Mesothelial cell of epicardium (in vitro differentiated cells): ENCODE results near the gene DIS3L2. TPM values are rescaled to one million over a fixed set of nuclear protein-coding genes. Genes with fewer than 3 reads are reported as not detected.

ENCODE experiments used
- DNase-seq, 2 experiments: peaks; one replicate each; pipeline ENCODE4 v3.0.0; 2021; ENCODE audit warnings: low spot score in 2 of 2; ENCODE audit not compliant: unreplicated experiment in 2 of 2
- H3K27ac Mint-ChIP-seq: 2 replicates; pipeline ENCODE4 v1.8.0; 2021; ENCODE audit warnings: mixed read lengths
- H3K27me3 Mint-ChIP-seq: 2 replicates; pipeline ENCODE4 v1.8.0; 2021; ENCODE audit warnings: low read depth, mixed read lengths
- H3K36me3 Mint-ChIP-seq: 2 replicates; pipeline ENCODE4 v1.8.0; 2021; ENCODE audit warnings: mixed read lengths
- H3K4me1 Mint-ChIP-seq: 2 replicates; pipeline ENCODE4 v1.8.0; 2021; ENCODE audit warnings: mixed read lengths
- H3K4me3 Mint-ChIP-seq: 2 replicates; pipeline ENCODE4 v1.8.0; 2021; ENCODE audit warnings: mild to moderate bottlenecking, moderate library complexity, mixed read lengths
- H3K9me3 Mint-ChIP-seq: 2 replicates; pipeline ENCODE4 v1.8.0; 2021; ENCODE audit warnings: mixed read lengths
- total RNA-seq: library from RNA; stranded (reverse); gene quantifications from 3 replicates; pipeline ENCODE4 v1.2.1, GENCODE V29; 2021
- TF ChIP-seq, protein P1 (sequence below): fragments of 200-600 bp; sonication (generic); IDR thresholded peaks from one replicate; pipeline ENCODE4 v1.5.0; 2021; ENCODE audit warnings: antibody characterized with exemption; ENCODE audit not compliant: unreplicated experiment

Gene DIS3L2
- total RNA-seq, 1 donor from 2014 or later = 74.4 TPM

DNA sequence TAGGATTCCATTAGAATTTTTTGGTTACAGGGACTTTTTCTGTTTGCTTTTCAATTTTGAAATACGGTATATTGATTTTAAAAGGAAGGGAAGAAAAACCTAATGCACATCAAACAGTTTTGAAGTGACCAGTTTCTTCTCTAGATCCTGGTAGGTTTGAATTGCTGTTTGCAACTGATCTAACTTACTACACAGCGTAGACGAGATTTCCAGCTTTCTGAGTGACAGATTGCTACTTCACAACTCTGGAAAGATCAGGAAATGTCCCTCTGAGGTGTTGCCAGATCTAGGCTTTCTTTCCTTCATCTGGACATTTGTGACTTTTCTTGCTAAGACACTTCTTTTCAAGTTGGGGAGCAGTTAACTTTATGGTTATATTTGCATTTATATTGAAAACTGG is 112.2 kb downstream of the DIS3L2 start:
- DNase-seq = no peak
- no peak overlapping the region for H3K4me3 Mint-ChIP-seq
- H3K4me1 Mint-ChIP-seq = peaks cover 7% of the 10 kb centered on the region
- no peaks in the 10 kb centered on the region for H3K36me3 Mint-ChIP-seq
- no peaks in the 10 kb centered on the region for H3K27me3 Mint-ChIP-seq
- no peaks in the 10 kb centered on the region for H3K9me3 Mint-ChIP-seq
- TF ChIP-seq, protein P1, sequence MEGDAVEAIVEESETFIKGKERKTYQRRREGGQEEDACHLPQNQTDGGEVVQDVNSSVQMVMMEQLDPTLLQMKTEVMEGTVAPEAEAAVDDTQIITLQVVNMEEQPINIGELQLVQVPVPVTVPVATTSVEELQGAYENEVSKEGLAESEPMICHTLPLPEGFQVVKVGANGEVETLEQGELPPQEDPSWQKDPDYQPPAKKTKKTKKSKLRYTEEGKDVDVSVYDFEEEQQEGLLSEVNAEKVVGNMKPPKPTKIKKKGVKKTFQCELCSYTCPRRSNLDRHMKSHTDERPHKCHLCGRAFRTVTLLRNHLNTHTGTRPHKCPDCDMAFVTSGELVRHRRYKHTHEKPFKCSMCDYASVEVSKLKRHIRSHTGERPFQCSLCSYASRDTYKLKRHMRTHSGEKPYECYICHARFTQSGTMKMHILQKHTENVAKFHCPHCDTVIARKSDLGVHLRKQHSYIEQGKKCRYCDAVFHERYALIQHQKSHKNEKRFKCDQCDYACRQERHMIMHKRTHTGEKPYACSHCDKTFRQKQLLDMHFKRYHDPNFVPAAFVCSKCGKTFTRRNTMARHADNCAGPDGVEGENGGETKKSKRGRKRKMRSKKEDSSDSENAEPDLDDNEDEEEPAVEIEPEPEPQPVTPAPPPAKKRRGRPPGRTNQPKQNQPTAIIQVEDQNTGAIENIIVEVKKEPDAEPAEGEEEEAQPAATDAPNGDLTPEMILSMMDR = no peak
- H3K27ac Mint-ChIP-seq = no peak overlapping the region

DNA sequence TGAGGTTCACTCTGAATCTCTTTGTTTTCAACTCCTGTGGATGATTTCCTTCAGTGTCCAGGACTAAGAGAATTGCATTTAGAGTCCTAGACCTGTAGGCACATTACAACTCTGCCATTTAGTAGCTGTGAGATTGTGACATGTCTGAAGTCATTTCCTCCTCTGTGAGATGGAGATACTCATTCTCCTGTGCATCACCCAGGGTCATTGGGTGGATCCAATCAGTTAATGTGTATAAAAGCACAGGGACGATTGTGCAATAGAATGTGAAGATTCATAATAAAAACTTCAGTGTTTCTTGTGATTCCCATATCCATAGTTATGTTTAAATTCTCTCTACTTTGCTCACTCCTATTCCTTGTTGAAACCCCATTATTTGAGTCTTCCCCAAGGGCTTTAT is 113.6 kb downstream of the DIS3L2 start:
- DNase-seq = no peak
- Mint-ChIP-seq H3K27me3 (no peaks in the 10 kb centered on the region), H3K27ac (no peak overlapping the region), H3K4me1 (peaks cover 8% of the 10 kb centered on the region), H3K36me3 (peaks cover 4% of the 10 kb centered on the region), H3K9me3 (no peaks in the 10 kb centered on the region), H3K4me3 (no peak overlapping the region)
- TF ChIP-seq, protein P1 = no peak

DNA sequence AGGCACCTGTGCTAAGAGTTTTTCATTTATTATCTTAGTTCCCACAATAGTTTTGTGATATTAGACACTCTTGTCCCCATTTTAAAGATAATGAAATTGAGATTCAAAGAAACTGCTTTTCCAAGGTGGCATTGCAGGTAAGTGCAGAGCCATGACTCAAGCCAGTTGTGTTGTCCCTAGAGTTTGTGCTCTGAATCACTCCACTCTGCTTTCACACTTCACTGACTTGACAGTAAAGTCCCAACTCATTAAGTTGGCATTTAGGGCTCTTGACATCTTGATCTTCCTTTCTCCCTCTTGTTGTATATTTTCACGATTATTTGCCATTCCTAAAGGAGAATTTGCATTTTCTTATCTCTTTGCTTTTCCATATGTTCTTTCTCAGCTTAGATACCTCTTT is 114.3 kb downstream of the DIS3L2 start:
- Mint-ChIP-seq H3K27me3 (no peaks in the 10 kb centered on the region), H3K36me3 (peaks cover 4% of the 10 kb centered on the region), H3K9me3 (no peaks in the 10 kb centered on the region), H3K4me3 (no peak overlapping the region), H3K4me1 (peaks cover 8% of the 10 kb centered on the region), H3K27ac (no peak overlapping the region)
- TF ChIP-seq, protein P1 = no peak
- DNase-seq = no peak

DNA sequence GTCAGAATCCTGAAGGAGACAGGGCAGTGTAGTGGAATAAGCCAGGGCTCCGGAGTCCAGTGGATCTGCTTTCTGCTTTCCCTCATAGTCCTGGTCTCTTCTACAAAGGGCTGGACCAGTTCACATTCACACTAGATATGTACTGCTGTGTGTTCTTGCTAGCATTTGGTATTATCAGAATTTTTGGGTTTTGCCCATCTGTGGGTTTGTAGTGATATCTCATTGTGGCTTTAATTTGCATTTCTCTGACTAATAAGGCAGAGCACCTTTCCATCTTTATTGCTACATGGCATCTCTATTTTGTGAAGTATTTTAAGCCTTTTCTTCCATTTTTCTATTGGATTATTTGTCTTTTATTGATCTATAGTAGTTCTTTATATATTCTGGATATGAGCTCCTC is 114.8 kb downstream of the DIS3L2 start:
- Mint-ChIP-seq H3K9me3 (peaks cover 3% of the 10 kb centered on the region), H3K36me3 (peaks cover 4% of the 10 kb centered on the region), H3K27me3 (no peaks in the 10 kb centered on the region), H3K4me1 (peaks cover 8% of the 10 kb centered on the region), H3K27ac (no peak overlapping the region), H3K4me3 (no peak overlapping the region)
- TF ChIP-seq, protein P1 = no peak
- DNase-seq = no peak

DNA sequence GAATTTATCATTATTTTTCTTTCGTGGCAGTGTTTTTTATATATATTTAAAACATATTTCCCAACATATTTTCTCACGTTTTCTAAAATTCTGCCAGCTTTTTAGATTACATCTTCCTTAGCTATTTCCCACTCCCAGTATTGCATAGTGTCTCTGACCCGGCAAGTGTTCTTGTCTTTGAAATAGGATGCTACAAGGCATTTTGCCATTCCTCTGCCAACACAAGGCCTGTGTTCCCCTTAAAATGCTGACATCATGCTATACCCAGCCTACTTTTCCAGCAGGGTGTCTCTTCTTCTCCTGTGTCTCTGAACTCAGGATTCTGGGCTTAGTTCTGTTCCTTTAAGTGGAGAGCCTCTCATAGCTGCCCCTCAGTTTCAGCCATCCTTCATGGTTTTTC is 115.2 kb downstream of the DIS3L2 start:
- Mint-ChIP-seq H3K4me3 (no peak overlapping the region), H3K9me3 (peaks cover 5% of the 10 kb centered on the region), H3K27me3 (no peaks in the 10 kb centered on the region), H3K36me3 (peaks cover 4% of the 10 kb centered on the region), H3K27ac (no peak overlapping the region), H3K4me1 (peaks cover 8% of the 10 kb centered on the region)
- TF ChIP-seq, protein P1 = no peak
- DNase-seq = no peak

DNA sequence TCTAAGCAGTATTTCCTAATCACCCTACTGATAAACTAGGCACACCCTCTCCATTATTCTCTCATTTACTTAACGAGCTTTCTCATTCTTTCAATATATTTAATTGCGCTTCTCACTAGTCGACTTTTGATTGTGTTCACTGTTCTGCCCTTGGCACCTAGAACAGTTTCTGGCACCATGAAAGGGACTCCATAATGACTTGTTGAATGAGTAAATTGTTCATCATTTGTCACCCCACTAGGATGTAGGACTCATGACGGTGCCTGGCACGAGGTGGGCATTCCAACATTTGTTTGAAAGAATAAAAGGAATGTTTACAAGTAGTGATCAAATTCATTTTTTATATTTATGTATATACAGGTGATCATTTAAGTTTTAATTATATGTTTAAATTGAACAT is 123.7 kb downstream of the DIS3L2 start:
- Mint-ChIP-seq H3K4me3 (no peak overlapping the region), H3K9me3 (peaks cover 12% of the 10 kb centered on the region), H3K27me3 (no peaks in the 10 kb centered on the region), H3K36me3 (peaks cover 18% of the 10 kb centered on the region), H3K4me1 (no peaks in the 10 kb centered on the region), H3K27ac (no peak overlapping the region)
- DNase-seq = no peak
- TF ChIP-seq, protein P1 = no peak
